Psoas muscle (tissue), 8 donors: ENCODE data around the gene OR8B4. TPM values are rescaled to one million over a fixed set of nuclear protein-coding genes. Genes with fewer than 3 reads are reported as not detected.

Experiments used
- ATAC-seq, 4 donors: fragments of 200-7000 bp; cut with Tn5 transposase; one replicate each; pipeline ENCODE4 v1.9.1; 2020; ENCODE audit warnings: moderate library complexity in 3 of 4, mild to moderate bottlenecking in 2 of 4
- DNase-seq, 2 donors: peaks; one replicate each; pipeline ENCODE4 v3.0.0-alpha.2; 2020
- H3K27ac ChIP-seq: fragments of 200-600 bp; one replicate; pipeline ENCODE4 v1.8.0; 2022
- H3K27me3 ChIP-seq, 3 donors: fragments of 200-600 bp in 1 of 3; one replicate each; pipeline versions ENCODE4 v1.6.1 to v1.8.0; 2013 to 2022; ENCODE audit warnings: low read length in 2 of 3, mild to moderate bottlenecking in 2 of 3, moderate library complexity in 1 of 3; ENCODE audit not compliant: insufficient read depth in 3 of 3
- H3K36me3 ChIP-seq, 2 donors: fragments of 200-600 bp in 1 of 2; one replicate each; pipeline versions ENCODE4 v1.6.1 to v1.8.0; 2013 to 2022; ENCODE audit warnings: low read depth in 1 of 2, mild to moderate bottlenecking in 1 of 2, moderate library complexity in 1 of 2; ENCODE audit not compliant: insufficient read depth in 1 of 2
- H3K4me1 ChIP-seq: fragments of 200-600 bp; one replicate; pipeline ENCODE4 v1.8.0; 2022
- H3K4me3 ChIP-seq: fragments of 200-600 bp; one replicate; pipeline ENCODE4 v1.8.0; 2022; ENCODE audit warnings: mild to moderate bottlenecking
- H3K9me3 ChIP-seq: fragments of 200-600 bp; one replicate; pipeline ENCODE4 v1.8.0; 2022
- WGBS, 3 donors: extraction: QIAGEN DNeasy Blood & Tissue Kit; methylation state at CpG; one replicate each; pipeline versions ENCODE4 v1.1.6 to v1.1.7; 2013; 5-methylcytosine and 5-hydroxymethylcytosine counted together
- intact Hi-C, 2 donors: fragments of 100-400 bp; cut with DNase I; formaldehyde crosslinking; loops; one replicate each; pipeline versions ENCODE4 v1.11.0 to v1.14.2; 2022
- polyA plus RNA-seq, 3 donors: library from polyadenylated mRNA; stranded (reverse); fragments of 200-250 nt; gene quantifications; one replicate each; pipeline ENCODE4 v1.2.3, GENCODE V29; 2013
- total RNA-seq, 4 donors: library from RNA; stranded (reverse); fragmentation: NEBNext Ultra II Directional in 2 of 4; extraction: Animal tissue kit (Norgen Biotek cat#: 25700) in 2 of 4; gene quantifications; one replicate each; pipeline versions ENCODE4 v1.2.1 to v1.2.4, GENCODE V29; 2021 to 2023
- TF ChIP-seq, protein P1 (sequence below): fragments of 200-600 bp; IDR thresholded peaks from one replicate; pipeline ENCODE4 v1.8.0; 2022; ENCODE audit warnings: antibody characterized with exemption
- donor health status: healthy with polysubstance abuse.
- donor health status: DM: no; HTN: no; CAD: no; lungs with moderate emphysema.
- donor health status: Bipolar disorder and iron deficiency.
- donor health status: healthy.
- donor health status: DM: yes; HTN: yes; CAD: no.
- donor health status: DM: no; HTN: no; CAD: no.
- donor health status: DM: no; HTN: no; CAD: no.
- donor health status: DM: yes; HTN: yes; CAD: no.

The OR8B4 gene
- total and polyA plus RNA-seq, 7 donors: not detected

- H3K27me3 ChIP-seq: peaks cover 0 to 3% (median 0%) of the 10 kb centered on the region in 3 donors
- intact Hi-C loops: no loop called here
- H3K4me1 ChIP-seq: no peaks in the 10 kb centered on the region
- 72 to 79% (median 73%) methylated on average over 2 of the region's 2 CpGs for WGBS, 3 donors
- H3K4me3 ChIP-seq: no peak overlapping the region
- no peak overlapping the region for H3K27ac ChIP-seq
- DNase-seq (no peak), ATAC-seq (no peak)
- no peaks in the 10 kb centered on the region for H3K9me3 ChIP-seq
- TF ChIP-seq, protein P1, sequence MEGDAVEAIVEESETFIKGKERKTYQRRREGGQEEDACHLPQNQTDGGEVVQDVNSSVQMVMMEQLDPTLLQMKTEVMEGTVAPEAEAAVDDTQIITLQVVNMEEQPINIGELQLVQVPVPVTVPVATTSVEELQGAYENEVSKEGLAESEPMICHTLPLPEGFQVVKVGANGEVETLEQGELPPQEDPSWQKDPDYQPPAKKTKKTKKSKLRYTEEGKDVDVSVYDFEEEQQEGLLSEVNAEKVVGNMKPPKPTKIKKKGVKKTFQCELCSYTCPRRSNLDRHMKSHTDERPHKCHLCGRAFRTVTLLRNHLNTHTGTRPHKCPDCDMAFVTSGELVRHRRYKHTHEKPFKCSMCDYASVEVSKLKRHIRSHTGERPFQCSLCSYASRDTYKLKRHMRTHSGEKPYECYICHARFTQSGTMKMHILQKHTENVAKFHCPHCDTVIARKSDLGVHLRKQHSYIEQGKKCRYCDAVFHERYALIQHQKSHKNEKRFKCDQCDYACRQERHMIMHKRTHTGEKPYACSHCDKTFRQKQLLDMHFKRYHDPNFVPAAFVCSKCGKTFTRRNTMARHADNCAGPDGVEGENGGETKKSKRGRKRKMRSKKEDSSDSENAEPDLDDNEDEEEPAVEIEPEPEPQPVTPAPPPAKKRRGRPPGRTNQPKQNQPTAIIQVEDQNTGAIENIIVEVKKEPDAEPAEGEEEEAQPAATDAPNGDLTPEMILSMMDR: no peak
- H3K36me3 ChIP-seq: no peaks in the 10 kb centered on the region
Observed at GRCh38 chr11:124442847-124443246, 18.2 kb upstream of the OR8B4 start.

DNA sequence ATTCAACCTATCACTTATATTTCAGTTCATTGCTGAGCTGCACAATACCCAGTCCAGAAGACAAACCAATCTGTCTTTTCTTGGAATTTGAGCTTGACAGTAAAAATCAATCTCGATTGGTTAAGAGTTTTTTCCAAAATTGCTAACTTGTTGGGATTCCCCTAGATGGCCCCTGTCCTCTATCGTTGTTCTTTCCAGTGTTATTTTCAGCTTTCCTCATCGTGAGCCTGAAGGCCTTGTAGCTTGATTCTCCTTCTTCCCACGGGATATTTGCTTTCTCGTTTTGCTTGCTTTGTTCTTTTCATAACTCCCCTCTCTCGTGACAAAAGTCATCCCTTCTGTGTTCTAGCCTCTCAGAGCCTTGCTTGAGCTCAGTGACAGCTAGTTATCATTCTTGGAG, 17.8 kb upstream of the OR8B4 start:
- ATAC-seq: no peak

GRCh38 chr11:124441519-124441918, 16.8 kb upstream of the OR8B4 start:
- no peak overlapping the region for H3K27ac ChIP-seq
- TF ChIP-seq, protein P1: no peak
- H3K4me3 ChIP-seq: no peak overlapping the region
- ATAC-seq (no peak), DNase-seq (no peak)
- intact Hi-C loops: no loop called here
- no peaks in the 10 kb centered on the region for H3K4me1 ChIP-seq
- H3K9me3 ChIP-seq: no peaks in the 10 kb centered on the region
- no peaks in the 10 kb centered on the region for H3K36me3 ChIP-seq
- peaks cover 0 to 3% (median 0%) of the 10 kb centered on the region in 3 donors for H3K27me3 ChIP-seq
- WGBS, 3 donors: 85 to 91% (median 89%) methylated on average over 7 of the region's 7 CpGs

More for the DNA sequence above, 17.8 kb upstream of the OR8B4 start:
- Histone ChIP-seq H3K36me3 (no peaks in the 10 kb centered on the region), H3K27me3 (peaks cover 0 to 3% (median 0%) of the 10 kb centered on the region in 3 donors), H3K9me3 (no peaks in the 10 kb centered on the region), H3K4me3 (no peak overlapping the region), H3K27ac (no peak overlapping the region), H3K4me1 (no peaks in the 10 kb centered on the region)
- intact Hi-C loops: no loop called here
- no peak for DNase-seq
- TF ChIP-seq, protein P1: no peak
- WGBS, 3 donors: 20 to 33% (median 26%) methylated on average over 6 of the region's 6 CpGs

DNA sequence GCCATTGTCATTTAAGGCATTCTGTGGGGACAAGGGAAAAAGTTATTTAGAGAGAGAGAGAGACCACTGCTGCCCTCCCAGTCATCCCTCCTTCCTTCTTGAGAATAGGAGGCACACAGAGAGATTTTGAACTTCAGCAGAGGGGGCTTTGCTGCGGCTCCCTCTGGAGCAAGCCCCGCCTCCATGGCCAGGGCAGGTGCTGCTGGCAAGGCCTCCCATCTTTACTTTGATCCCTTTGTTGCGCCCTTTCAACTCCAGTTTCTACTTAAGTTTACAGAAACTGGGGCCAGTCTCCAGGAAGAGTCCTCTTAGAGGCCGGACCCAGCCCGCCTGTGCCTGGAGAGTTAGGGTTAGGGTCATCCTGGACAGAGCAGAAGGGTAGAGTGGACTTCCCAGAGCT, 16.4 kb upstream of the OR8B4 start:
- WGBS, 3 donors: 83 to 89% (median 88%) methylated on average over 5 of the region's 5 CpGs

GRCh38 chr11:124440608-124441007, 15.9 kb upstream of the OR8B4 start:
- Histone ChIP-seq H3K27me3 (peaks cover 0 to 3% (median 0%) of the 10 kb centered on the region in 3 donors), H3K9me3 (no peaks in the 10 kb centered on the region), H3K4me1 (no peaks in the 10 kb centered on the region), H3K4me3 (no peak overlapping the region), H3K36me3 (no peaks in the 10 kb centered on the region), H3K27ac (no peak overlapping the region)
- intact Hi-C loops: no loop called here
- no peak for ATAC-seq
- TF ChIP-seq, protein P1: no peak
- no peak for DNase-seq
- WGBS, 3 donors: 81 to 93% (median 88%) methylated on average over 4 of the region's 4 CpGs

More for the DNA sequence above, 16.4 kb upstream of the OR8B4 start:
- TF ChIP-seq, protein P1: no peak
- H3K4me1 ChIP-seq: no peaks in the 10 kb centered on the region
- H3K4me3 ChIP-seq: no peak overlapping the region
- peaks cover 0 to 3% (median 0%) of the 10 kb centered on the region in 3 donors for H3K27me3 ChIP-seq
- H3K9me3 ChIP-seq: no peaks in the 10 kb centered on the region
- ATAC-seq (no peak), DNase-seq (no peak)
- no peaks in the 10 kb centered on the region for H3K36me3 ChIP-seq
- H3K27ac ChIP-seq: no peak overlapping the region
- intact Hi-C loops: no loop called here
